ENCODE measurements around the gene ZFP69.

DNA sequence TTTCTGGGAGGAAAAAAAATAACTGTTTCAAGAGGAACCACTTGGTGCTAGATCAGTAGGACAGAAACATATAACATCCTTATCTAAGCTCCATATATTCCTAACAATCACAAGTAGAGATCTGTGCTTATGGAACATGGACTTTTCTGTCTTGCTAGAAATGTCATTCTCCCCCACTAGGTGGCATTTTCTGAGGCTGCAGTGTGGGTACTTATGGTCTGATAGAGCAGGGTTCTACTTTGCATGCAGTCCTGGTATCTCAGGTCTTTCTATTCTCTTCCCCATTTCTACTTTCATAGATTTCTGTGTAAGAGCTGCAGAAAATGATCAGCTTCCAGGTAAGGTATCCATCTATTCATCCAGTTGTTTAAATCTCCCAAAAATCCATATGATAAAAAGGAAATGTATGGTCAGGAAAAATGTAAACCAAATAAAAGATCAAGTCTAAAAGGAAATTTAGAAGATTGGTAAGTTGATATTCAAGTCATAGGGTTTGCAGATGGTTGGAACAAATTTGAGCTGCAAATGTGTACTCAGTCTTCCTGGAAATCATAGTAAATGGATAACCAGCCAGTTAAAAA, 55.8 kb downstream of the ZFP69 start:
- TF ChIP-seq JUND (IDR thresholded peaks at IDR 0.05) (peak in 1 of 2 donors; percentile 36), CTCF (IDR thresholded peaks at IDR 0.05; ENCODE audit: low read depth, low read length, missing input control) (peak; percentile 54), REST (IDR thresholded peaks at IDR 0.05) (no peak), RAD21 (IDR thresholded peaks at IDR 0.05) (peak; percentile 57 to 70)
- TF ChIP-seq, protein P1, sequence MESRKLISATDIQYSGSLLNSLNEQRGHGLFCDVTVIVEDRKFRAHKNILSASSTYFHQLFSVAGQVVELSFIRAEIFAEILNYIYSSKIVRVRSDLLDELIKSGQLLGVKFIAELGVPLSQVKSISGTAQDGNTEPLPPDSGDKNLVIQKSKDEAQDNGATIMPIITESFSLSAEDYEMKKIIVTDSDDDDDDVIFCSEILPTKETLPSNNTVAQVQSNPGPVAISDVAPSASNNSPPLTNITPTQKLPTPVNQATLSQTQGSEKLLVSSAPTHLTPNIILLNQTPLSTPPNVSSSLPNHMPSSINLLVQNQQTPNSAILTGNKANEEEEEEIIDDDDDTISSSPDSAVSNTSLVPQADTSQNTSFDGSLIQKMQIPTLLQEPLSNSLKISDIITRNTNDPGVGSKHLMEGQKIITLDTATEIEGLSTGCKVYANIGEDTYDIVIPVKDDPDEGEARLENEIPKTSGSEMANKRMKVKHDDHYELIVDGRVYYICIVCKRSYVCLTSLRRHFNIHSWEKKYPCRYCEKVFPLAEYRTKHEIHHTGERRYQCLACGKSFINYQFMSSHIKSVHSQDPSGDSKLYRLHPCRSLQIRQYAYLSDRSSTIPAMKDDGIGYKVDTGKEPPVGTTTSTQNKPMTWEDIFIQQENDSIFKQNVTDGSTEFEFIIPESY (IDR thresholded peaks at IDR 0.05), result no peak

All from liver (tissue), 3 donors.